Lung (tissue), 12 donors: ENCODE results near the gene TTYH3. TPM values are rescaled to one million over a fixed set of nuclear protein-coding genes. Genes with fewer than 3 reads are reported as not detected.
A peak's percentile ranks its signal among the peaks of the same experiment; 100 is the strongest.

ENCODE experiments used
- ATAC-seq: fragments of 200-7000 bp; cut with Tn5 transposase; one replicate; pipeline ENCODE4 v1.9.1; 2020; ENCODE audit warnings: moderate number of reproducible peaks; ENCODE audit not compliant: insufficient read depth, low FRiP score
- DNase-seq, 3 donors: peaks; one replicate each; pipeline ENCODE4 v3.0.0-alpha.2; 2013 to 2017
- H3K27ac ChIP-seq, 2 donors: one replicate each; pipeline ENCODE4 v1.5.1; 2013; ENCODE audit warnings: mild to moderate bottlenecking in 2 of 2, moderate library complexity in 2 of 2, control low read depth in 1 of 2, inconsistent platforms in 1 of 2, low read depth in 1 of 2, low read length in 1 of 2
- H3K27me3 ChIP-seq, 3 donors: one replicate each; pipeline ENCODE4 v1.5.1; 2013; ENCODE audit warnings: low read length in 2 of 3; ENCODE audit not compliant: control insufficient read depth in 3 of 3, insufficient read depth in 3 of 3
- H3K36me3 ChIP-seq, 4 donors: one replicate each; pipeline ENCODE4 v1.5.1; 2013; ENCODE audit warnings: low read length in 4 of 4, mild to moderate bottlenecking in 1 of 4, moderate library complexity in 1 of 4; ENCODE audit not compliant: control insufficient read depth in 4 of 4, insufficient read depth in 4 of 4
- H3K4me1 ChIP-seq, 5 donors: one replicate each; pipeline ENCODE4 v1.5.1; 2013; ENCODE audit warnings: low read length in 5 of 5, mild to moderate bottlenecking in 2 of 5, moderate library complexity in 1 of 5; ENCODE audit not compliant: control insufficient read depth in 5 of 5, insufficient read depth in 5 of 5
- H3K4me3 ChIP-seq: one replicate; pipeline ENCODE4 v1.5.1; 2013; ENCODE audit warnings: mild to moderate bottlenecking, control low read depth, moderate library complexity
- H3K9ac ChIP-seq, 2 donors: one replicate each; pipeline ENCODE4 v1.5.1; 2013; ENCODE audit warnings: low read length in 2 of 2, control low read depth in 1 of 2; ENCODE audit not compliant: insufficient read depth in 1 of 2
- H3K9me3 ChIP-seq, 4 donors: one replicate each; pipeline ENCODE4 v1.5.1; 2013; ENCODE audit warnings: low read length in 3 of 4, mild to moderate bottlenecking in 1 of 4, moderate library complexity in 1 of 4; ENCODE audit not compliant: control insufficient read depth in 4 of 4, insufficient read depth in 3 of 4
- WGBS, 2 donors: extraction: QIAGEN DNeasy Blood & Tissue Kit; methylation state at CpG; one replicate each; pipeline ENCODE4 v1.1.7; 2013; 5-methylcytosine and 5-hydroxymethylcytosine counted together
- polyA plus RNA-seq, 2 donors: library from polyadenylated mRNA; stranded (reverse); fragments of 200-250 nt; gene quantifications; one replicate each; pipeline ENCODE4 v1.2.1, GENCODE V29; 2013
- total RNA-seq, 2 donors: library from RNA; depleted of rRNA in 1 of 2; stranded (reverse); fragments of >200 nt in 1 of 2; gene quantifications; one replicate each; pipeline ENCODE4 v1.2.1, GENCODE V29; 2014 to 2021
- TF ChIP-seq, protein P1 (sequence below): IDR thresholded peaks from 2 replicates; pipeline ENCODE4 v1.5.1; 2012; ENCODE audit warnings: mild to moderate bottlenecking; ENCODE audit errors: control extremely low read depth, extremely low read depth
- donor health status: control.
- donor health status: control.
- donor health status: Bipolar disorder and iron deficiency.
- donor health status: healthy.
- donor health status: DM: yes; HTN: yes; CAD: no.

TTYH3 gene
- total and polyA plus RNA-seq, 4 donors: 14.3 to 74.0 (median 55.8) TPM

DNA sequence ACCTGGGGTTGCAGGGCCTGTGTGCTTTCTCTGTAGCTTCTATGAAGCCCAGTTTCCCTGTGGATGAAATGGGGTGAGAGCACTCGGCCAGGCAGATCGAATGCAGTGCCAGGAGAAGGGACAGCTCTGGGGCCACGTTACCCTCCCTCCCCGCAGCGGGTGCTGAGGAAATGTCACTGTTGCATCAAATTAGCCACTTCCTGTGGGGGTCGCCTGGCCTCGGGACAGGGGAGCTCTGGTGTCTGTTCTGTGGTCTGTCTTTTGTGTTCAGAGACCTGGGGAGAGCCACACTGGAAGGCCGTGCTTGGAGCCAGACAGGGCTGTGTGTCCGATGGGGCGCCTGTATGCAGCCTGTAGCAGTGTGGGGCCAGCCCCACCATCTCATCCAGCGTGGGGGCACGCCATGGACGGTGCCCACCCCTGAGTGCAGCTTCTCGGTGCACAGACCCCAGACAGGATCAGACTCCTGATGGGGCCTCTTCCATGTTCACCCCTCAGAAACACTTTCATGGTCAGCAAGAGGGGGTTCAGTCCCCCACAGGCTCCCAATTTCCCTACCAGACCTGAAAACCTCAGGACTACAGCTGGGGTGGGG is 13.6 kb downstream of the TTYH3 start:
- H3K27ac ChIP-seq: no peak overlapping the region
- ATAC-seq: no peak
- no peak overlapping the region for H3K4me3 ChIP-seq
- H3K9ac ChIP-seq: no peak overlapping the region
- no peaks in the 10 kb centered on the region for H3K27me3 ChIP-seq
- no peaks in the 10 kb centered on the region for H3K9me3 ChIP-seq
- H3K36me3 ChIP-seq: peaks cover 0 to 24% (median 14%) of the 10 kb centered on the region in 4 donors
- peak in 1 of 3 donors; percentile 58 for DNase-seq
- TF ChIP-seq, protein P1, sequence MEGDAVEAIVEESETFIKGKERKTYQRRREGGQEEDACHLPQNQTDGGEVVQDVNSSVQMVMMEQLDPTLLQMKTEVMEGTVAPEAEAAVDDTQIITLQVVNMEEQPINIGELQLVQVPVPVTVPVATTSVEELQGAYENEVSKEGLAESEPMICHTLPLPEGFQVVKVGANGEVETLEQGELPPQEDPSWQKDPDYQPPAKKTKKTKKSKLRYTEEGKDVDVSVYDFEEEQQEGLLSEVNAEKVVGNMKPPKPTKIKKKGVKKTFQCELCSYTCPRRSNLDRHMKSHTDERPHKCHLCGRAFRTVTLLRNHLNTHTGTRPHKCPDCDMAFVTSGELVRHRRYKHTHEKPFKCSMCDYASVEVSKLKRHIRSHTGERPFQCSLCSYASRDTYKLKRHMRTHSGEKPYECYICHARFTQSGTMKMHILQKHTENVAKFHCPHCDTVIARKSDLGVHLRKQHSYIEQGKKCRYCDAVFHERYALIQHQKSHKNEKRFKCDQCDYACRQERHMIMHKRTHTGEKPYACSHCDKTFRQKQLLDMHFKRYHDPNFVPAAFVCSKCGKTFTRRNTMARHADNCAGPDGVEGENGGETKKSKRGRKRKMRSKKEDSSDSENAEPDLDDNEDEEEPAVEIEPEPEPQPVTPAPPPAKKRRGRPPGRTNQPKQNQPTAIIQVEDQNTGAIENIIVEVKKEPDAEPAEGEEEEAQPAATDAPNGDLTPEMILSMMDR: no peak
- peaks cover 0 to 38% (median 20%) of the 10 kb centered on the region in 5 donors for H3K4me1 ChIP-seq
- 18 to 46% methylated on average over 14 of the region's 14 CpGs for WGBS, 2 donors

DNA sequence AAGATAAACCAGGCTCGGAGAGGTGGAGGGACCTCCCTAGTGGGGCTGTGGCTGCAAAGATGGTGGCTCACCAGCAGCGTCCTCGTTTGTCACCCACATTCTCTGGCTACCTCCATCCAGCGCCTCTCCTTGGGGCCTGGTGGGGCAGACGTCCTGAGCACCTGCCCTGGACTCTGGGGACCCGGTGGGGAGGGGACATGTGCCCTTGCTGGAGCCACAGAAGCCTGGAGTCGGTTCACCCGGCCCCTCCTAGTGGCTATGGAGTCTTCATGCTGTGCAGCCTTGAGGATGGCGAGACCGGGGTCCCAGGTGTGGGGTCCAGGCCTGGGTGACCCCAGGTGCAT is 14.5 kb downstream of the TTYH3 start:
- no peaks in the 10 kb centered on the region for H3K27me3 ChIP-seq
- no peak overlapping the region for H3K27ac ChIP-seq
- TF ChIP-seq, protein P1: no peak
- peaks cover 0 to 29% (median 11%) of the 10 kb centered on the region in 5 donors for H3K4me1 ChIP-seq
- no peak overlapping the region for H3K9ac ChIP-seq
- H3K4me3 ChIP-seq: no peak overlapping the region
- 81 to 90% methylated on average over 10 of the region's 10 CpGs for WGBS, 2 donors
- no peak for ATAC-seq
- no peaks in the 10 kb centered on the region for H3K9me3 ChIP-seq
- no peak for DNase-seq
- peaks cover 0 to 24% (median 14%) of the 10 kb centered on the region in 4 donors for H3K36me3 ChIP-seq

DNA sequence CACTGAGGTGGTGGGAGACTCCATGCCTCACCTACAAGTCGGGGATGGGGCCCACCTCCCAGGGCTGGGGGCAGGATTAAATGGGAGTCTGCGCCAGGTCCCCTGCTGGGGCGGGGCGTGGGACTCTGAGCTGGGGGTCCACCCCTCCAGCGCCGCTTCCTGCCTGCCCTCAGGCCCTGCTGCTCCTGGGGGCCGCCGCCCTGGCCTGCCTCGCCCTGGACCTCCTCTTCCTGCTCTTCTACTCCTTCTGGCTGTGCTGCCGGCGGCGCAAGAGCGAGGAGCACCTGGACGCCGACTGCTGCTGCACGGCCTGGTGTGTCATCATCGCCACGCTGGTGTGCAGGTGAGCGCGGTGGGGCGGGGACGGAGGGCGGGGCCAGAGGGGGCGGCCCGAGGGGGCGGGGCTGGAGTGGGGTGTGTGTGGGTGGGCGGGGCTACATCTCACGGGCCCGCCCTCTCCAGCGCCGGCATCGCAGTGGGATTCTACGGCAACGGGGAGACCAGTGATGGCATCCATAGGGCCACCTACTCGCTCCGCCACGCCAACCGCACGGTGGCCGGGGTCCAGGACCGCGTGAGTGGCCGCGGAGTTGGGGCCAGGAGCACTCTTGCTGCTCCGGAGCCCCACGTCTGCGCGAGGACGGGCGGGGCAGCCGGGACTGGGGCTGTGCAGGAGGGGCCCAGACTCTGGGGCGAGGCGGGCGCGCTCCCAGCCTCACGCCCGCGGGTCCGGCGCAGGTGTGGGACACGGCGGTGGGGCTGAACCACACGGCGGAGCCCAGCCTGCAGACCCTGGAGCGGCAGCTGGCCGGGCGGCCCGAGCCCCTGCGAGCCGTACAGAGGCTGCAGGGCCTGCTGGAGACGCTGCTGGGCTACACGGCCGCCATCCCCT is 15.1 kb downstream of the TTYH3 start:
- Histone ChIP-seq H3K36me3 (peaks cover 0 to 27% (median 16%) of the 10 kb centered on the region in 4 donors), H3K27me3 (no peaks in the 10 kb centered on the region), H3K27ac (no peak overlapping the region), H3K4me3 (no peak overlapping the region), H3K9ac (no peak overlapping the region), H3K4me1 (peaks cover 0 to 23% (median 10%) of the 10 kb centered on the region in 5 donors), H3K9me3 (no peaks in the 10 kb centered on the region)
- WGBS, 2 donors: 88 to 91% methylated on average over 73 of the region's 73 CpGs
- ATAC-seq: no peak
- no peak for DNase-seq
- TF ChIP-seq, protein P1: no peak
